H1 (cell line): ENCODE data around the gene HIBADH. TPM values are rescaled to one million over a fixed set of nuclear protein-coding genes. Genes with fewer than 3 reads are reported as not detected.

ENCODE experiments used
- CTCF ChIA-PET: fragments of 300-600 bp; sonication (Branson Sonifier 250); formaldehyde crosslinking; loops from one replicate; lab custom pipeline; 2021; ENCODE audit not compliant: partially characterized antibody; lab: Charles Lee
- POLR2A ChIA-PET: fragments of 300-600 bp; sonication (Branson Sonifier 250); formaldehyde crosslinking; loops from one replicate; lab custom pipeline; 2021; ENCODE audit warnings: inconsistent platforms; ENCODE audit not compliant: partially characterized antibody; lab: Charles Lee
- DNase-seq, 2 experiments: peaks; one replicate each; pipeline versions ENCODE4 v3.0.0 to v3.0.0-alpha.2; 2010 to 2022; ENCODE audit warnings: low spot score in 2 of 2, low read depth in 1 of 2, mixed read lengths in 1 of 2
- FAIRE-seq: peaks from 2 replicates; lab custom pipeline; 2011; peaks lifted over from hg19 to GRCh38; lab: Jason Lieb, UNC
- H2AFZ ChIP-seq: 2 replicates; pipeline ENCODE4 v1.8.1; 2012; ENCODE audit warnings: low read length, inconsistent platforms
- H2AK5ac ChIP-seq: 2 replicates; pipeline ENCODE4 v1.6.1; 2013; ENCODE audit warnings: low read depth, low read length
- H2BK120ac ChIP-seq: replicated peaks from 2 replicates; pipeline ENCODE3; 2013; ENCODE audit warnings: low read depth, low read length, inconsistent platforms
- H2BK12ac ChIP-seq: 2 replicates; pipeline ENCODE4 v1.6.1; 2013; ENCODE audit warnings: low read depth, low read length
- H2BK15ac ChIP-seq: 2 replicates; pipeline ENCODE4 v1.6.1; 2013; ENCODE audit warnings: low read length
- H2BK20ac ChIP-seq: 2 replicates; pipeline ENCODE4 v1.6.1; 2013; ENCODE audit warnings: low read length
- H2BK5ac ChIP-seq: 2 replicates; pipeline ENCODE4 v1.6.1; 2013; ENCODE audit warnings: low read depth, low read length
- H3K14ac ChIP-seq: 2 replicates; pipeline ENCODE4 v1.6.1; 2013; ENCODE audit warnings: inconsistent platforms; ENCODE audit not compliant: insufficient read length
- H3K18ac ChIP-seq: 2 replicates; pipeline ENCODE4 v1.6.1; 2013; ENCODE audit warnings: low read length; ENCODE audit errors: extremely low read depth
- H3K23ac ChIP-seq: 2 replicates; pipeline ENCODE4 v1.6.1; 2013; ENCODE audit warnings: inconsistent platforms; ENCODE audit not compliant: insufficient read length
- H3K23me2 ChIP-seq: 2 replicates; pipeline ENCODE4 v1.6.1; 2013; ENCODE audit warnings: low read depth, low read length
- H3K27ac ChIP-seq: 2 replicates; pipeline ENCODE4 v1.6.1; 2011; ENCODE audit warnings: low read depth, low read length, inconsistent platforms
- H3K27me3 ChIP-seq, 4 experiments: replicated peaks in 1 of 4; 1 replicate in 1 of 4; 2 replicates in 3 of 4; pipeline versions ENCODE4 v1.6.1 to v1.8.1; 2011 to 2013; ENCODE audit warnings: low read length in 3 of 4, mild to moderate bottlenecking in 3 of 4, inconsistent platforms in 2 of 4, mixed read lengths in 2 of 4, moderate library complexity in 1 of 4; ENCODE audit not compliant: control insufficient read depth in 3 of 4, insufficient read depth in 3 of 4; ENCODE audit errors: extremely low read depth in 1 of 4
- H3K36me3 ChIP-seq, 4 experiments: 2 replicates each; pipeline versions ENCODE4 v1.6.1 to v1.8.1; 2011 to 2013; ENCODE audit warnings: mild to moderate bottlenecking in 4 of 4, low read length in 3 of 4, moderate library complexity in 2 of 4, control low read depth in 1 of 4, inconsistent platforms in 1 of 4; ENCODE audit not compliant: insufficient read depth in 4 of 4, control insufficient read depth in 2 of 4
- H3K4ac ChIP-seq: replicated peaks from 2 replicates; pipeline ENCODE3; 2013; ENCODE audit warnings: low read length, low read depth, mixed read lengths, inconsistent platforms; ENCODE audit not compliant: insufficient read length
- H3K4me1 ChIP-seq, 4 experiments: replicated peaks in 1 of 4; 1 replicate in 1 of 4; 2 replicates in 3 of 4; pipeline versions ENCODE4 v1.6.1 to v1.8.1; 2011 to 2013; ENCODE audit warnings: low read length in 3 of 4, inconsistent platforms in 2 of 4, mixed read lengths in 1 of 4; ENCODE audit not compliant: insufficient read depth in 4 of 4, control insufficient read depth in 3 of 4
- H3K4me2 ChIP-seq, 2 experiments: 2 replicates each; pipeline versions ENCODE4 v1.6.1 to v1.8.1; 2011 to 2013; ENCODE audit warnings: low read depth in 2 of 2, low read length in 2 of 2, control low read depth in 1 of 2, inconsistent platforms in 1 of 2, mild to moderate bottlenecking in 1 of 2; ENCODE audit not compliant: insufficient read depth in 1 of 2
- H3K4me3 ChIP-seq, 4 experiments: fragments of 200-600, 300-600 bp in 1 of 4; sonication (generic), shearing (Covaris generic), sonication (Bioruptor Twin) in 1 of 4; 2 replicates each; pipeline versions ENCODE4 v1.5.1 to v1.8.1; 2011 to 2016; ENCODE audit warnings: low read length in 4 of 4, low read depth in 3 of 4, control low read depth in 2 of 4, inconsistent platforms in 2 of 4, mild to moderate bottlenecking in 2 of 4, mixed read lengths in 1 of 4, moderate library complexity in 1 of 4; ENCODE audit not compliant: insufficient read depth in 2 of 4; ENCODE audit errors: extremely low read depth in 1 of 4
- H3K56ac ChIP-seq: replicated peaks from 2 replicates; pipeline ENCODE3; 2013; ENCODE audit warnings: low read depth, mild to moderate bottlenecking, mixed read lengths, low read length, inconsistent platforms; ENCODE audit not compliant: insufficient read length
- H3K79me1 ChIP-seq: 2 replicates; pipeline ENCODE4 v1.6.1; 2013; ENCODE audit warnings: low read depth, low read length, control low read depth
- H3K79me2 ChIP-seq, 2 experiments: 2 replicates each; pipeline versions ENCODE4 v1.6.1 to v1.8.1; 2012 to 2013; ENCODE audit warnings: low read length in 2 of 2, mild to moderate bottlenecking in 2 of 2, inconsistent platforms in 1 of 2; ENCODE audit not compliant: insufficient read depth in 2 of 2, control insufficient read depth in 1 of 2
- H3K9ac ChIP-seq, 4 experiments: replicated peaks in 1 of 4; 1 replicate in 1 of 4; 2 replicates in 3 of 4; pipeline versions ENCODE4 v1.6.1 to v1.8.1; 2011 to 2013; ENCODE audit warnings: low read depth in 3 of 4, low read length in 3 of 4, control low read depth in 2 of 4, mild to moderate bottlenecking in 2 of 4, moderate library complexity in 2 of 4, inconsistent platforms in 1 of 4; ENCODE audit errors: extremely low read depth in 1 of 4
- H3K9me3 ChIP-seq, 2 experiments: 2 replicates each; pipeline versions ENCODE4 v1.6.1 to v1.8.1; 2012 to 2013; ENCODE audit warnings: mild to moderate bottlenecking in 2 of 2, moderate library complexity in 2 of 2, control low read depth in 1 of 2, inconsistent platforms in 1 of 2, low read depth in 1 of 2, low read length in 1 of 2, mixed read lengths in 1 of 2; ENCODE audit not compliant: insufficient read depth in 2 of 2
- H4K20me1 ChIP-seq, 2 experiments: replicated peaks in 1 of 2; 2 replicates each; pipeline versions ENCODE3 to v1.8.1; 2011 to 2013; ENCODE audit warnings: inconsistent platforms in 2 of 2, low read length in 2 of 2, mild to moderate bottlenecking in 1 of 2; ENCODE audit not compliant: insufficient read depth in 2 of 2, control insufficient read depth in 1 of 2
- H4K5ac ChIP-seq: 2 replicates; pipeline ENCODE4 v1.6.1; 2013; ENCODE audit warnings: low read length, low read depth, mixed read lengths, inconsistent platforms; ENCODE audit not compliant: insufficient read length
- H4K8ac ChIP-seq: 2 replicates; pipeline ENCODE4 v1.8.0; 2013; ENCODE audit warnings: mild to moderate bottlenecking, moderate library complexity, low read length, inconsistent platforms; ENCODE audit not compliant: insufficient read depth; ENCODE audit errors: extremely low read depth
- H4K91ac ChIP-seq: replicated peaks from 2 replicates; pipeline ENCODE3; 2013; ENCODE audit warnings: low read length, mixed read lengths, inconsistent platforms; ENCODE audit not compliant: insufficient read length
- EP300 ChIP-seq, 2 experiments: IDR thresholded peaks; 1 replicate in 1 of 2; 2 replicates in 1 of 2; pipeline ENCODE4 v1.6.1; 2011 to 2012; ENCODE audit warnings: low read depth in 2 of 2, low read length in 2 of 2, mild to moderate bottlenecking in 2 of 2, borderline replicate concordance in 1 of 2, inconsistent platforms in 1 of 2, moderate library complexity in 1 of 2
- GABPA ChIP-seq: IDR thresholded peaks from 2 replicates; pipeline ENCODE4 v1.6.1; 2011; ENCODE audit warnings: mild to moderate bottlenecking, low read length, moderate library complexity, borderline replicate concordance; ENCODE audit not compliant: insufficient read depth
- RFX5 ChIP-seq: IDR thresholded peaks from 2 replicates; pipeline ENCODE4 v1.6.1; 2011; ENCODE audit warnings: low read depth, low read length, improper control_type of control experiment, borderline replicate concordance
- SRF ChIP-seq: IDR thresholded peaks from 2 replicates; pipeline ENCODE4 v1.6.1; 2011; ENCODE audit warnings: mild to moderate bottlenecking, low read depth, low read length, moderate library complexity
- WGBS, 2 experiments: shearing (Covaris generic) in 1 of 2; methylation state at CpG; one replicate each; pipeline versions ENCODE4 v1.1.6 to v1.1.7; 2013 to 2015; ENCODE audit warnings: low lambda C conversion rate in 2 of 2, mixed read lengths in 2 of 2, inconsistent platforms in 1 of 2, low coverage in 1 of 2, missing lambda C conversion rate in 1 of 2; ENCODE audit not compliant: insufficient replicate concordance in 2 of 2, insufficient coverage in 1 of 2, insufficient read length in 1 of 2; ENCODE audit errors: extremely low coverage in 1 of 2, missing lambda C conversion rate in 1 of 2; 5-methylcytosine and 5-hydroxymethylcytosine counted together
- polyA plus RNA-seq, 7 experiments: library from polyadenylated mRNA; depleted of rRNA in 3 of 7; stranded (reverse) in 5 of 7; unstranded in 2 of 7; fragments of >200 nt in 5 of 7; fragments of 200-250 nt in 2 of 7; gene quantifications; 1 replicate in 5 of 7; 2 replicates in 1 of 7; 4 replicates in 1 of 7; pipeline versions ENCODE4 v1.2.1 to v1.2.3, GENCODE V29; 2011 to 2013; ENCODE audit warnings: missing spikeins in 2 of 7, mixed read lengths in 2 of 7
- total RNA-seq: library from RNA; stranded (reverse); fragmentation: NEBNext Ultra II Directional; extraction: Animal tissue kit (Norgen Biotek cat#: 25700); gene quantifications from 2 replicates; pipeline ENCODE4 v1.2.1, GENCODE V29; 2021

HIBADH gene
- total and polyA plus RNA-seq, 2 of the 8 experiments (the other 6 are each of a cell fraction or from before 2014, with no cell fraction given) = 30.1 to 39.5 TPM

GRCh38 chr7:27677912-27678612 is 15.4 kb upstream of the HIBADH start:
- Histone ChIP-seq H2AFZ (no peak overlapping the region), H3K4me2 (no peak overlapping the region)
- TF ChIP-seq SRF (no peak), GABPA (no peak), RFX5 (no peak), EP300 (IDR thresholded peaks at IDR 0.05; ENCODE audit: borderline replicate concordance in 1 of 2, low read depth in 2 of 2, low read length in 2 of 2) (no peak)

More at GRCh38 chr7:27677912-27678612, 15.4 kb upstream of the HIBADH start:
- no peaks in the 10 kb centered on the region for H3K23me2 ChIP-seq
- no peaks in the 10 kb centered on the region for H3K36me3 ChIP-seq
- H4K5ac ChIP-seq = no peak overlapping the region
- H2BK20ac ChIP-seq = no peak overlapping the region
- no peak overlapping the region for H2BK5ac ChIP-seq
- H2BK15ac ChIP-seq = no peak overlapping the region
- no peaks in the 10 kb centered on the region for H3K79me2 ChIP-seq
- POLR2A ChIA-PET = no interaction called here
- no peak overlapping the region for H2BK120ac ChIP-seq
- DNase-seq (no peak), FAIRE-seq (no peak)
- no peak overlapping the region for H3K14ac ChIP-seq
- H3K4ac ChIP-seq = no peak overlapping the region
- no peak overlapping the region for H2AK5ac ChIP-seq
- no peak overlapping the region for H2BK12ac ChIP-seq
- no peaks in the 10 kb centered on the region for H3K27me3 ChIP-seq
- H3K4me3 ChIP-seq = no peak overlapping the region
- H3K9ac ChIP-seq = no peak overlapping the region
- no peak overlapping the region for H4K91ac ChIP-seq
- CTCF ChIA-PET = interaction anchor here (0.7 kb wide), 2 partner anchors 383 to 408 kb away, joined by 3 to 4 read pairs; no protein-coding TSS in a partner anchor
- no peak overlapping the region for H3K18ac ChIP-seq
- H3K4me1 ChIP-seq = no peaks in the 10 kb centered on the region
- no peaks in the 10 kb centered on the region for H3K79me1 ChIP-seq
- no peak overlapping the region for H3K56ac ChIP-seq
- no peak overlapping the region for H4K8ac ChIP-seq
- 85% methylated on average over 3 of the region's 3 CpGs; no CpG with 5 or more reads in 1 of the 2 experiments for WGBS, 2 experiments
- no peaks in the 10 kb centered on the region for H4K20me1 ChIP-seq
- no peak overlapping the region for H3K23ac ChIP-seq
- H3K27ac ChIP-seq = no peak overlapping the region
- no peaks in the 10 kb centered on the region for H3K9me3 ChIP-seq
